H9 (cell line): Measurements from ENCODE around the gene ART4. TPM values are rescaled to one million over a fixed set of nuclear protein-coding genes. Genes with fewer than 3 reads are reported as not detected.

Source experiments
- DNase-seq: peaks from one replicate; pipeline ENCODE4 v3.0.0-alpha.2; 2017
- H2AFZ ChIP-seq: one replicate; pipeline ENCODE4 v1.6.1; 2013; ENCODE audit warnings: mild to moderate bottlenecking, low read length, control low read depth, moderate library complexity
- H2AK5ac ChIP-seq: 2 replicates; pipeline ENCODE4 v1.6.1; 2013; ENCODE audit warnings: low read length, control low read depth, mixed read lengths; ENCODE audit not compliant: insufficient read length
- H2BK120ac ChIP-seq: one replicate; pipeline ENCODE4 v1.6.1; 2013; ENCODE audit warnings: low read depth, mild to moderate bottlenecking, low read length, control low read depth, inconsistent platforms; ENCODE audit not compliant: poor library complexity, severe bottlenecking
- H2BK12ac ChIP-seq: 2 replicates; pipeline ENCODE4 v1.6.1; 2013; ENCODE audit warnings: low read length, control low read depth, mixed read lengths, low read depth; ENCODE audit not compliant: insufficient read length
- H2BK15ac ChIP-seq: 2 replicates; pipeline ENCODE4 v1.6.1; 2013; ENCODE audit warnings: low read depth, low read length, control low read depth
- H2BK20ac ChIP-seq: one replicate; pipeline ENCODE4 v1.6.1; 2013; ENCODE audit warnings: low read depth, mild to moderate bottlenecking, low read length, control low read depth, inconsistent platforms; ENCODE audit not compliant: poor library complexity, severe bottlenecking
- H2BK5ac ChIP-seq: 2 replicates; pipeline ENCODE4 v1.6.1; 2013; ENCODE audit warnings: low read length, control low read depth, mixed read lengths; ENCODE audit not compliant: insufficient read length
- H3K14ac ChIP-seq: 2 replicates; pipeline ENCODE4 v1.6.1; 2013; ENCODE audit warnings: low read length, control low read depth; ENCODE audit not compliant: insufficient read depth
- H3K18ac ChIP-seq: 2 replicates; pipeline ENCODE4 v1.6.1; 2013; ENCODE audit warnings: low read depth, mild to moderate bottlenecking, mixed read lengths, low read length, control low read depth; ENCODE audit not compliant: insufficient read length
- H3K23ac ChIP-seq: 2 replicates; pipeline ENCODE4 v1.6.1; 2013; ENCODE audit warnings: low read length, control low read depth, mixed read lengths, low read depth; ENCODE audit not compliant: insufficient read length
- H3K23me2 ChIP-seq: 2 replicates; pipeline ENCODE4 v1.6.1; 2013; ENCODE audit warnings: low read depth, mild to moderate bottlenecking, mixed read lengths, low read length, control low read depth; ENCODE audit not compliant: insufficient read length, poor library complexity, severe bottlenecking
- H3K27ac ChIP-seq: 2 replicates; pipeline ENCODE4 v1.5.1; 2013; ENCODE audit warnings: low read length, control low read depth, mixed read lengths, low read depth; ENCODE audit not compliant: insufficient read length
- H3K27me3 ChIP-seq: 2 replicates; pipeline ENCODE4 v1.6.1; 2013; ENCODE audit warnings: low read length, control low read depth, inconsistent platforms; ENCODE audit not compliant: insufficient read depth
- H3K4ac ChIP-seq: 2 replicates; pipeline ENCODE4 v1.6.1; 2013; ENCODE audit warnings: low read depth, mild to moderate bottlenecking, control low read depth, inconsistent platforms, low read length, moderate library complexity
- H3K4me1 ChIP-seq: 2 replicates; pipeline ENCODE4 v1.6.1; 2013; ENCODE audit warnings: low read length, control low read depth, inconsistent platforms; ENCODE audit not compliant: insufficient read depth
- H3K4me2 ChIP-seq: 2 replicates; pipeline ENCODE4 v1.6.1; 2013; ENCODE audit warnings: low read length, control low read depth, mixed read lengths; ENCODE audit not compliant: insufficient read length, insufficient read depth
- H3K56ac ChIP-seq: 2 replicates; pipeline ENCODE4 v1.6.1; 2013; ENCODE audit warnings: low read depth, mild to moderate bottlenecking, mixed read lengths, low read length, control low read depth; ENCODE audit not compliant: insufficient read length
- H3K79me1 ChIP-seq: 2 replicates; pipeline ENCODE4 v1.6.1; 2013; ENCODE audit warnings: low read depth, mild to moderate bottlenecking, moderate library complexity, low read length, control low read depth, inconsistent platforms; ENCODE audit not compliant: insufficient read depth, poor library complexity, severe bottlenecking
- H3K79me2 ChIP-seq: 2 replicates; pipeline ENCODE4 v1.6.1; 2013; ENCODE audit warnings: low read length, control low read depth, inconsistent platforms; ENCODE audit not compliant: insufficient read depth
- H3K9ac ChIP-seq: 2 replicates; pipeline ENCODE4 v1.6.1; 2013; ENCODE audit warnings: low read length, control low read depth, mixed read lengths; ENCODE audit not compliant: insufficient read length; ENCODE audit errors: extremely low read depth
- H3K9me3 ChIP-seq: one replicate; pipeline ENCODE4 v1.6.1; 2013; ENCODE audit warnings: low read depth, low read length, inconsistent platforms; ENCODE audit not compliant: control insufficient read depth
- H3T11ph ChIP-seq: one replicate; pipeline ENCODE4 v1.6.1; 2013; ENCODE audit warnings: mild to moderate bottlenecking, low read length, control low read depth, inconsistent platforms
- H4K20me1 ChIP-seq: one replicate; pipeline ENCODE4 v1.6.1; 2013; ENCODE audit not compliant: control insufficient read depth, insufficient read length, insufficient read depth
- H4K5ac ChIP-seq: 2 replicates; pipeline ENCODE4 v1.6.1; 2013; ENCODE audit warnings: low read depth, mild to moderate bottlenecking, mixed read lengths, low read length, control low read depth; ENCODE audit not compliant: insufficient read length
- H4K8ac ChIP-seq: replicated peaks from 2 replicates; pipeline ENCODE4 v1.6.1; 2013; ENCODE audit warnings: low read length, control low read depth, mixed read lengths, low read depth; ENCODE audit not compliant: insufficient read length
- H4K91ac ChIP-seq: 2 replicates; pipeline ENCODE4 v1.6.1; 2013; ENCODE audit warnings: low read depth, mild to moderate bottlenecking, moderate library complexity, mixed read lengths, low read length, control low read depth; ENCODE audit not compliant: insufficient read length
- H3K27ac Mint-ChIP-seq, 3 experiments: 2 replicates in 2 of 3; 3 replicates in 1 of 3; pipeline ENCODE4 v1.8.0; 2020 to 2021; ENCODE audit warnings: mixed read lengths in 3 of 3, mild to moderate bottlenecking in 1 of 3, moderate library complexity in 1 of 3
- H3K27me3 Mint-ChIP-seq: 2 replicates; pipeline ENCODE4 v1.8.0; 2021; ENCODE audit warnings: low read depth, mild to moderate bottlenecking, moderate library complexity, mixed read lengths
- H3K36me3 Mint-ChIP-seq, 3 experiments: 2 replicates in 2 of 3; 3 replicates in 1 of 3; pipeline ENCODE4 v1.8.0; 2020 to 2021; ENCODE audit warnings: low read depth in 3 of 3, mixed read lengths in 3 of 3; ENCODE audit not compliant: insufficient read depth in 1 of 3
- H3K4me1 Mint-ChIP-seq, 2 experiments: 2 replicates each; pipeline ENCODE4 v1.8.0; 2020; ENCODE audit warnings: mixed read lengths in 2 of 2
- H3K4me3 Mint-ChIP-seq, 2 experiments: 2 replicates in 1 of 2; 3 replicates in 1 of 2; pipeline ENCODE4 v1.8.0; 2020 to 2021; ENCODE audit warnings: mild to moderate bottlenecking in 2 of 2, mixed read lengths in 2 of 2, moderate library complexity in 1 of 2
- H3K9me3 Mint-ChIP-seq, 2 experiments: 2 replicates in 1 of 2; 3 replicates in 1 of 2; pipeline ENCODE4 v1.8.0; 2020; ENCODE audit warnings: mild to moderate bottlenecking in 2 of 2, mixed read lengths in 2 of 2, moderate library complexity in 1 of 2
- WGBS: extraction: QIAGEN DNeasy Blood & Tissue Kit; methylation state at CpG from one replicate; pipeline ENCODE4 v1.1.7; 2013; ENCODE audit warnings: missing lambda C conversion rate, low lambda C conversion rate, mixed read lengths; ENCODE audit not compliant: insufficient read length; ENCODE audit errors: extremely low coverage; 5-methylcytosine and 5-hydroxymethylcytosine counted together
- total RNA-seq: library from RNA; stranded (reverse); gene quantifications from 2 replicates; pipeline ENCODE4 v1.2.1, GENCODE V29; 2021
- TF ChIP-seq, protein P1 (sequence below): fragments of 200-600 bp; sonication (generic); conservative IDR thresholded peaks from 3 replicates; pipeline ENCODE4 v1.8.0; 2021; ENCODE audit warnings: antibody characterized with exemption, mild to moderate bottlenecking

The ART4 gene
- total RNA-seq, 1 experiment from 2014 or later: not detected

DNA sequence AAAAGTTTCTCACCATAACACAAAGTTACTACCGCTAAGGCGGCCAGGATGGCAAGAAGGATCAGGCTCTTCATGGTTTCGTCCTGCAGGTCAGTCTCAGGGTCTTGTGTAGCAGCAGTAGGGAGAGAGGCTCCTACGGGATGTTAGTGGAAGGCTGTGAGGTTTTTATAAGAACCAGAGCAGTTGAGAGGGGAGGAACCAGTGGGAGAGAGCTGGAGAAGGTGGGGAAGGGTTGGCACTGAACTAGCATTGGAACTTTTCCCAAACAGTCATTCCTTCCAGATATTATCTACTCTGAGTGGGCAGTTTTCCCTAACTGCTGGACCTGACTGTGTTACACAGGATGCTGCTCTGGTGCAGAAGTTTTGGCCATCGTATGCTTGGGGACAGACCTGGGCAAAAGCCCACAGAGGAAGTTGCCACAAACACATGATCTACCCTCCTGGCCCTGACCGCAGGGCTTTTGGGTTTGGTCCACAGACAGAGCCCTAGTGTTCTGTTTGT is 42.4 kb upstream of the ART4 start, which contains the start of gene MGP:
MGP (minus strand) TSS at position 137 of the 504 bp plus-strand sequence; CDS start at position 74, 63 bp downstream.
- no peaks in the 10 kb centered on the region for H3K79me2 ChIP-seq
- no peak within 1 kb of the TSS for H3K4me2 ChIP-seq
- no peaks in the 10 kb centered on the region for H3K79me1 ChIP-seq
- DNase-seq: no peak
- H3K9me3 Mint-ChIP-seq: no peaks in the 10 kb centered on the region
- no peak within 1 kb of the TSS for H3K18ac ChIP-seq
- no peak within 1 kb of the TSS for H2BK15ac ChIP-seq
- H3K27ac ChIP-seq: no peak within 1 kb of the TSS
- H3K4ac ChIP-seq: no peak within 1 kb of the TSS
- WGBS: no CpG with 5 or more reads among the region's 6 CpGs
- no peak within 1 kb of the TSS for H3T11ph ChIP-seq
- H3K4me1 Mint-ChIP-seq: peaks cover 3 to 4% of the 10 kb centered on the region in 2 experiments; a peak in 2 of 4 replicates
- H3K4me1 ChIP-seq: no peaks in the 10 kb centered on the region
- no peaks in the 10 kb centered on the region for H3K23me2 ChIP-seq
- no peak within 1 kb of the TSS for H4K91ac ChIP-seq
- no peaks in the 10 kb centered on the region for H3K9me3 ChIP-seq
- TF ChIP-seq, protein P1, sequence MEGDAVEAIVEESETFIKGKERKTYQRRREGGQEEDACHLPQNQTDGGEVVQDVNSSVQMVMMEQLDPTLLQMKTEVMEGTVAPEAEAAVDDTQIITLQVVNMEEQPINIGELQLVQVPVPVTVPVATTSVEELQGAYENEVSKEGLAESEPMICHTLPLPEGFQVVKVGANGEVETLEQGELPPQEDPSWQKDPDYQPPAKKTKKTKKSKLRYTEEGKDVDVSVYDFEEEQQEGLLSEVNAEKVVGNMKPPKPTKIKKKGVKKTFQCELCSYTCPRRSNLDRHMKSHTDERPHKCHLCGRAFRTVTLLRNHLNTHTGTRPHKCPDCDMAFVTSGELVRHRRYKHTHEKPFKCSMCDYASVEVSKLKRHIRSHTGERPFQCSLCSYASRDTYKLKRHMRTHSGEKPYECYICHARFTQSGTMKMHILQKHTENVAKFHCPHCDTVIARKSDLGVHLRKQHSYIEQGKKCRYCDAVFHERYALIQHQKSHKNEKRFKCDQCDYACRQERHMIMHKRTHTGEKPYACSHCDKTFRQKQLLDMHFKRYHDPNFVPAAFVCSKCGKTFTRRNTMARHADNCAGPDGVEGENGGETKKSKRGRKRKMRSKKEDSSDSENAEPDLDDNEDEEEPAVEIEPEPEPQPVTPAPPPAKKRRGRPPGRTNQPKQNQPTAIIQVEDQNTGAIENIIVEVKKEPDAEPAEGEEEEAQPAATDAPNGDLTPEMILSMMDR: no peak
- H4K8ac ChIP-seq: no peak within 1 kb of the TSS
- no peak within 1 kb of the TSS for H2AFZ ChIP-seq
- no peak within 1 kb of the TSS for H4K5ac ChIP-seq
- H3K56ac ChIP-seq: no peak within 1 kb of the TSS
- H2BK20ac ChIP-seq: no peak within 1 kb of the TSS
- H3K27me3 Mint-ChIP-seq: no peaks in the 10 kb centered on the region
- H2BK120ac ChIP-seq: no peak within 1 kb of the TSS
- no peak within 1 kb of the TSS for H3K4me3 Mint-ChIP-seq
- no peaks in the 10 kb centered on the region for H3K36me3 Mint-ChIP-seq
- H3K9ac ChIP-seq: no peak within 1 kb of the TSS
- no peak within 1 kb of the TSS; a peak in 1 of 7 replicates for H3K27ac Mint-ChIP-seq
- no peak within 1 kb of the TSS for H3K23ac ChIP-seq
- H2BK5ac ChIP-seq: no peak within 1 kb of the TSS
- H4K20me1 ChIP-seq: no peaks in the 10 kb centered on the region
- H2AK5ac ChIP-seq: no peak within 1 kb of the TSS
- no peak within 1 kb of the TSS for H2BK12ac ChIP-seq
- H3K27me3 ChIP-seq: no peaks in the 10 kb centered on the region
- no peak within 1 kb of the TSS for H3K14ac ChIP-seq
